ENCODE data around the gene HIC2.
"Not testable (repeated sequence)": the region's sequence is repeated elsewhere in the genome, so short reads cannot be mapped to it uniquely, and the experiment has no call there.

The HIC2 gene

DNA sequence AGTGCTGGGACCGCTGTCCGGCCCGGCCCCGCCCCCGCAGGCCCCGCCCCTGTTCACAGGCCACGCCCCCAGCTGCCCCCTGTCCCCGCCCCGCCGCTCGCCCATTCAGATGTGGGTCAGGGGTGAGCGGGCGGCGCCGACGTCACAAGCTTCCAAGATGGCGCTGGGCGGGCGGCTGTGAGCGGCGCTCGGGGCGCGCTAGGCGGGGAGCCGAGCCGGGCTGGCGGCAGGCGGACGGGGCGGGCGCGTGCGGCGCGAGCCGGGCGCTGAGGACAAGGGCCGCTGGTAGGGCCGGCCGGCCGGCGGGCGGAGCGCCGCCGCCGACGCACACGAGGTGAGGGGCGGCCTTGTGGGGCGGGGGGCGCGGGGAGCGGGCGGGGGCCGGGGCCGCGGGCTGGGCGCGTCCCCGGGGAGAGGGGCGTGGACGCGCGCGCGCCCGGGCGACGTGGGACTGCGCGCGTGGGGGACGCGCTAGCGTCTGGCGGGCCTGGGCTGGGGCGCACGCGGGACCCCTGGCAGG lies at the start of gene HIC2:
Gene HIC2 (plus strand): TSS at position 145 of the 520 bp plus-strand sequence. CDS start 25,461 bp downstream, outside the sequence.
- H3K9ac ChIP-seq (ENCODE audit: low read length); H3K27ac ChIP-seq (ENCODE audit: low read length); H3K9me3 ChIP-seq (ENCODE audit: insufficient read depth, low read length); H4K20me1 ChIP-seq (ENCODE audit: insufficient read depth, low read length); H3K79me2 ChIP-seq (ENCODE audit: low read length); H3K4me2 ChIP-seq (ENCODE audit: low read length); H3K4me1 ChIP-seq (ENCODE audit: low read length); H3K36me3 ChIP-seq (replicated peaks; ENCODE audit: low read depth, low read length); H2AFZ ChIP-seq (ENCODE audit: low read depth, low read length); H3K27me3 ChIP-seq (ENCODE audit: low read depth, low read length): not testable (repeated sequence)
- peak within 1 kb of the TSS; percentile 65; the same call in 1 of the 2 replicates for H3K4me3 ChIP-seq (ENCODE audit: low read length)

GRCh38 chr22:21368603-21369310 lies 48.4 kb upstream of the HIC2 start:
- H3K9me3 ChIP-seq (ENCODE audit: insufficient read depth, low read length); H3K36me3 ChIP-seq (replicated peaks; ENCODE audit: low read depth, low read length); H2AFZ ChIP-seq (ENCODE audit: low read depth, low read length); H3K27ac ChIP-seq (ENCODE audit: low read length); H3K4me3 ChIP-seq (ENCODE audit: low read length); H3K27me3 ChIP-seq (ENCODE audit: low read depth, low read length); H3K79me2 ChIP-seq (ENCODE audit: low read length); H4K20me1 ChIP-seq (ENCODE audit: insufficient read depth, low read length); H3K4me1 ChIP-seq (ENCODE audit: low read length); H3K4me2 ChIP-seq (ENCODE audit: low read length); H3K9ac ChIP-seq (ENCODE audit: low read length): not testable (repeated sequence)

DNA sequence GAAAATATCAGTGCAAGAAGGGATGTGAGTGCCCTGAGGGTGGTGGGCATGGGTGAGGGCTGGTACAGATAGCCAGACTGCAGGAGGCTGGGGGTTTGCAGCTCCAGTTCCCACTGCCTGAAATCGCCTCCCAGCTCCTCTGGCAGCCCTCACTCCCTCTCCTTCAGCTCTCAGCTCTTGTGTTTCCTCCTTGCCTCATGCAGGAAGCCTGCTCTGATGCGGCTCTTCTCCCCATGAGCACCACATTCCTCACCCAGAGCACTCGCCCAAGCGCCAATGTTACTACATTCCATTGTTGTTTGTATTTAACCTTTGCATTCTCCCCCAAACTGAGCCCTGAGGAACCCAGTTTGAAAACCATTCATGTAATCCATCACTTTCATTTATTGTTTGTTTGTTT lies 41.3 kb upstream of the HIC2 start:
- H3K4me1 ChIP-seq (ENCODE audit: low read length); H3K36me3 ChIP-seq (replicated peaks; ENCODE audit: low read depth, low read length); H2AFZ ChIP-seq (ENCODE audit: low read depth, low read length); H3K4me2 ChIP-seq (ENCODE audit: low read length); H3K27me3 ChIP-seq (ENCODE audit: low read depth, low read length); H4K20me1 ChIP-seq (ENCODE audit: insufficient read depth, low read length); H3K9me3 ChIP-seq (ENCODE audit: insufficient read depth, low read length); H3K4me3 ChIP-seq (ENCODE audit: low read length); H3K27ac ChIP-seq (ENCODE audit: low read length); H3K9ac ChIP-seq (ENCODE audit: low read length); H3K79me2 ChIP-seq (ENCODE audit: low read length): not testable (repeated sequence)

DNA sequence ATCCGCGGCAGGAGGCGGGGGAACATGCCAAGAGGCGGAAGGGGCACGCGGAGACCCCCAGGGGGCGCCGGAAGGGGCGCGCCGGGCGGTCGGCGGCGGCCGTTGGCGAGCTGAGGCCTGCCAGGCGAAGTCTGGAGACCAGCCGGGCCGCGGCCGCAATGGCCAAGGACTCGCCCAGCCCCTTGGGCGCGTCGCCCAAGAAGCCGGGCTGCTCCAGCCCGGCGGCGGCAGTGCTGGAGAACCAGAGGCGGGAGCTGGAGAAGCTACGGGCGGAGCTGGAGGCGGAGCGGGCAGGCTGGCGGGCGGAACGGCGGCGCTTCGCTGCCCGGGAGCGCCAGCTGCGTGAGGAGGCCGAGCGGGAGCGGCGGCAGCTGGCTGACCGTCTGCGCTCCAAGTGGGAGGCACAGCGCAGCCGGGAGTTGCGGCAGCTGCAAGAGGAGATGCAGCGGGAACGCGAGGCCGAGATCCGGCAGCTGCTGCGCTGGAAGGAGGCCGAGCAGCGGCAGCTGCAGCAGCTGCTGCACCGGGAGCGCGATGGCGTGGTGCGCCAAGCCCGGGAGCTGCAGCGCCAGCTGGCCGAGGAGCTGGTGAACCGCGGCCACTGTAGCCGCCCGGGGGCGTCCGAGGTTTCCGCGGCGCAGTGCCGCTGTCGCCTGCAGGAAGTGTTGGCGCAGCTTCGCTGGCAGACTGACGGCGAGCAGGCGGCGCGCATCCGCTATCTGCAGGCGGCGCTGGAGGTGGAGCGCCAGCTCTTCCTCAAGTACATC lies 33.3 kb upstream of the HIC2 start, which contains the start of gene RIMBP3B:
Gene RIMBP3B (plus strand): TSS at position 51 of the 767 bp plus-strand sequence. CDS start 108 bp downstream, at position 159.
- not testable (repeated sequence) for H3K79me2 ChIP-seq (ENCODE audit: low read length); H2AFZ ChIP-seq (ENCODE audit: low read depth, low read length); H3K27me3 ChIP-seq (ENCODE audit: low read depth, low read length); H3K9me3 ChIP-seq (ENCODE audit: insufficient read depth, low read length); H3K27ac ChIP-seq (ENCODE audit: low read length); H3K9ac ChIP-seq (ENCODE audit: low read length); H3K4me2 ChIP-seq (ENCODE audit: low read length); H3K36me3 ChIP-seq (replicated peaks; ENCODE audit: low read depth, low read length); H3K4me3 ChIP-seq (ENCODE audit: low read length); H3K4me1 ChIP-seq (ENCODE audit: low read length); H4K20me1 ChIP-seq (ENCODE audit: insufficient read depth, low read length)

- H4K20me1 ChIP-seq (ENCODE audit: insufficient read depth, low read length); H3K36me3 ChIP-seq (replicated peaks; ENCODE audit: low read depth, low read length); H3K27me3 ChIP-seq (ENCODE audit: low read depth, low read length); H3K9me3 ChIP-seq (ENCODE audit: insufficient read depth, low read length); H3K4me2 ChIP-seq (ENCODE audit: low read length); H3K27ac ChIP-seq (ENCODE audit: low read length); H3K4me3 ChIP-seq (ENCODE audit: low read length); H2AFZ ChIP-seq (ENCODE audit: low read depth, low read length); H3K79me2 ChIP-seq (ENCODE audit: low read length); H3K4me1 ChIP-seq (ENCODE audit: low read length); H3K9ac ChIP-seq (ENCODE audit: low read length): not testable (repeated sequence)
These were observed 32.5 kb upstream of the HIC2 start for GRCh38 chr22:21384468-21385357.

DNA sequence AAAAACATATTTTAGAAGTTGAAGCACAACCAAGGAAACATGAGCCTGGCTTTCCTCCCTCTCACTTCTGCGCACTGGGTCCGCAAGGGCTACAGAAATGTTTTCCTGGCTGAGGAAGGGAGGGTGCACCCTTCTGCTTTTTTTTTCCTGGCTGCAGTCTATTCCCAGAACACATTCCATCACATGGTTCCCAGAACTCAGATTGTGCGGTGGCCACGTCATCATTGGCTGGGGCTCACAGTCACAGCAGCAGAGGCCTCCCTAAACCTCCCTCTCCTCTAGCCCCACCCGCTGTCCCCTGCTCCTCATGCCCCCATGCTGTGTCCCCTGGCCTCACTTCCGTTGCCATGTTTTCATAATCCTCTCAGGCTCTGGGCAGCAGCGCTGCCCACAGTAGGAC lies 27.7 kb upstream of the HIC2 start:
- not testable (repeated sequence) for H3K4me3 ChIP-seq (ENCODE audit: low read length); H3K27me3 ChIP-seq (ENCODE audit: low read depth, low read length); H3K9ac ChIP-seq (ENCODE audit: low read length); H4K20me1 ChIP-seq (ENCODE audit: insufficient read depth, low read length); H3K4me1 ChIP-seq (ENCODE audit: low read length); H2AFZ ChIP-seq (ENCODE audit: low read depth, low read length); H3K36me3 ChIP-seq (replicated peaks; ENCODE audit: low read depth, low read length); H3K27ac ChIP-seq (ENCODE audit: low read length); H3K79me2 ChIP-seq (ENCODE audit: low read length); H3K9me3 ChIP-seq (ENCODE audit: insufficient read depth, low read length); H3K4me2 ChIP-seq (ENCODE audit: low read length)

DNA sequence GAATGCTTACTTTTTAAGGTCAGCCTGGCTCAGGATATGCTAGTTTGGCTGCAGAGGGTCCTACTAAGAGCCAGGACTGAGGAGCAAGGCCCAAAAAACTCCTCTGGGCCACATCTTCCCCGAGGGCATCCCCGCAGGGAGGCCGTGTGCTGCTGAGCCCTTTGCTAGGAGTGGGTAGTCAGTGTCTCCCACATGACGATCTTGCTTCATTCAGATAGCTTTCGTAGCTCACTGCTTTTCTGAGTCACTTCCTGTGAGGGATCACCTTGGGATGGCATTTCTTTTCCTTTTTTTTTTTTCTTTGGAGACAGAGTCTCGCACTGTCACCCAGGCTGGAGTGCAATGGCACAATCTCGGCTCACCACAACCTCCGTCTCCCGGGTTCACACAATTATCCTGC lies 27.2 kb upstream of the HIC2 start:
- H4K20me1 ChIP-seq (ENCODE audit: insufficient read depth, low read length); H3K27ac ChIP-seq (ENCODE audit: low read length); H3K4me3 ChIP-seq (ENCODE audit: low read length); H3K4me2 ChIP-seq (ENCODE audit: low read length); H3K9ac ChIP-seq (ENCODE audit: low read length); H3K4me1 ChIP-seq (ENCODE audit: low read length); H3K9me3 ChIP-seq (ENCODE audit: insufficient read depth, low read length); H3K79me2 ChIP-seq (ENCODE audit: low read length); H3K36me3 ChIP-seq (replicated peaks; ENCODE audit: low read depth, low read length); H2AFZ ChIP-seq (ENCODE audit: low read depth, low read length); H3K27me3 ChIP-seq (ENCODE audit: low read depth, low read length): not testable (repeated sequence)

DNA sequence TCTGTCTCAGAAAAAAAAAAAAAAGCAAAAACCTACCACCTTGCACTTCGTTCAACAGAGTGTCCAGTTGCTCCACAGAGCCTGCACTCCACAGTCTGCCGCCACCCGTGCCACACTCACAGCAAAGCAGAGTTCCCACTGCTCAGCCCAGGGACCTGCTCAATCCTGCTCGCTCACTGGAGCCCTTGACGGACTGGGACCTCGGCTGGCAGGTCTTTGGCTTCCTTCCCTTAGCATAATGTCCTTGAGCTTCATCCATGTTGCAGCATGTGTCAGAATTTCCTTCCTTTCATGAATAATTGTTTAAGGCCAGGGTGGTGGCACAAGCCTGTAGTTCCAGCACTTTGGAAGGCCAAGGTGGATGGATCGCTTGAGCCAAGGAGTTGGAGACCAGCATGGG lies 22.6 kb upstream of the HIC2 start:
- not testable (repeated sequence) for H2AFZ ChIP-seq (ENCODE audit: low read depth, low read length); H3K4me1 ChIP-seq (ENCODE audit: low read length); H3K4me3 ChIP-seq (ENCODE audit: low read length); H3K27me3 ChIP-seq (ENCODE audit: low read depth, low read length); H3K79me2 ChIP-seq (ENCODE audit: low read length); H3K4me2 ChIP-seq (ENCODE audit: low read length); H3K9ac ChIP-seq (ENCODE audit: low read length); H3K36me3 ChIP-seq (replicated peaks; ENCODE audit: low read depth, low read length); H3K27ac ChIP-seq (ENCODE audit: low read length); H4K20me1 ChIP-seq (ENCODE audit: insufficient read depth, low read length); H3K9me3 ChIP-seq (ENCODE audit: insufficient read depth, low read length)

All from OCI-LY3 (cell line).